AG10803 (cell line): ENCODE results near the gene FANCE.
"Not testable (repeated sequence)": the region's sequence is repeated elsewhere in the genome, so short reads cannot be mapped to it uniquely, and the experiment has no call there.

Experiments
- DNase-seq: peaks from one replicate; pipeline ENCODE4 v3.0.0; 2010; ENCODE audit warnings: low read depth
- H3K4me3 ChIP-seq: 2 replicates; pipeline ENCODE4 v1.5.1; 2011; ENCODE audit warnings: mild to moderate bottlenecking, low read length, control low read depth
- TF ChIP-seq, protein P1 (sequence below): conservative IDR thresholded peaks from 2 replicates; pipeline ENCODE4 v1.5.1; 2011; ENCODE audit warnings: mild to moderate bottlenecking, low read length, control low read depth, inconsistent platforms

FANCE gene

DNA sequence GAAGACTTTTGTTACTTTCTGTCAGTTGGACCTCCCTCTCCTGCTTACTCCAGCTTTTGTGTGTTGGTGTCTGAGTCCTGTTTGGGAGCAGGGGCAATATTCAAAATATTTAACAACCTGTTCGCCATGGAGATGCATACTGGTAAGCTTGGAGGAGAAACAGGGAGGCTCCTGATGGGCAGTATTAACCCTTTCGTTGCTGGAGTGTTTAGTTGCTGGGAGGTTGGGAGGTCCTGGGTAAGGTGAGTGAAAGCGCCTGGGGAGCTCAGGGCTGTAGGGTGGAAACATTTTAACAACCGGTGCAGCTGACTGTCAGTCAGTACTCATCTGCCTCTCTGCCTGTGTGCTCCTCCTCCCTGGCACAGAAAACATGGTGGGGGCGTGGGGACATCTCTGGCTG is 56.4 kb downstream of the FANCE start:
- no peak for DNase-seq
- TF ChIP-seq, protein P1, sequence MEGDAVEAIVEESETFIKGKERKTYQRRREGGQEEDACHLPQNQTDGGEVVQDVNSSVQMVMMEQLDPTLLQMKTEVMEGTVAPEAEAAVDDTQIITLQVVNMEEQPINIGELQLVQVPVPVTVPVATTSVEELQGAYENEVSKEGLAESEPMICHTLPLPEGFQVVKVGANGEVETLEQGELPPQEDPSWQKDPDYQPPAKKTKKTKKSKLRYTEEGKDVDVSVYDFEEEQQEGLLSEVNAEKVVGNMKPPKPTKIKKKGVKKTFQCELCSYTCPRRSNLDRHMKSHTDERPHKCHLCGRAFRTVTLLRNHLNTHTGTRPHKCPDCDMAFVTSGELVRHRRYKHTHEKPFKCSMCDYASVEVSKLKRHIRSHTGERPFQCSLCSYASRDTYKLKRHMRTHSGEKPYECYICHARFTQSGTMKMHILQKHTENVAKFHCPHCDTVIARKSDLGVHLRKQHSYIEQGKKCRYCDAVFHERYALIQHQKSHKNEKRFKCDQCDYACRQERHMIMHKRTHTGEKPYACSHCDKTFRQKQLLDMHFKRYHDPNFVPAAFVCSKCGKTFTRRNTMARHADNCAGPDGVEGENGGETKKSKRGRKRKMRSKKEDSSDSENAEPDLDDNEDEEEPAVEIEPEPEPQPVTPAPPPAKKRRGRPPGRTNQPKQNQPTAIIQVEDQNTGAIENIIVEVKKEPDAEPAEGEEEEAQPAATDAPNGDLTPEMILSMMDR, result no peak
- H3K4me3 ChIP-seq, result no peak overlapping the region

DNA sequence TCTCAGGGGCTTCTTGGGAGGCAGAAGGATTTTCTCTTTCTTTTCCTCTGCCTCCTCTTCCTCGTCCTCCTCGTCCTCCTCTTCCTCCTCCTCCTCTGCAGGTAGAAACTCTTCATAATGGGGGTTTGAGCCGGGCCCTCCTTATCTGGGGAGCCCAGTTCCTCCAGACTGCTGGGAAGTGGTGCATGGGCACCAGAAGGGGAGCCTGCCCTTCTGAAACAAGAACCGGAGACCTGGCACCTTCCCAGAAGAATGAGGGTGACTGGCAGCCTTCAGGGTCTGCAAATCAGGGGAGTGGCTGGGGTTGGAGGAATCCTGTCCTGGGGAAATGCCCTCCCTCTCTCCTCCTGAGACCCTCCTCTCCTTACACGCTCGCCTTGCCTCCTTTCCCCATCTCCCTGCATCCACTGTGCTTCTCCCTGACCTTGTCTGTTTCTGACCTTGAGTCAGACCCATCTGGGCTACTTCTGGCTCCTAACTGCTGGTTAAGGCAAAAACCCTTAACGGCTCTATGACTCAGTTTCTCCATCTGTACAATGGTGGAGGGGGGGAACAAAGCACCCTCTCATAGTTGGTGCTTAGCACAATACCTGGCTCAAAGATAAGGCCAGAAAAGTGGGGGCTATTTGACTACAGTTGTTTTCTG is 58.9 kb downstream of the FANCE start:
- no peak for DNase-seq
- H3K4me3 ChIP-seq, result no peak overlapping the region
- TF ChIP-seq, protein P1, result no peak

DNA sequence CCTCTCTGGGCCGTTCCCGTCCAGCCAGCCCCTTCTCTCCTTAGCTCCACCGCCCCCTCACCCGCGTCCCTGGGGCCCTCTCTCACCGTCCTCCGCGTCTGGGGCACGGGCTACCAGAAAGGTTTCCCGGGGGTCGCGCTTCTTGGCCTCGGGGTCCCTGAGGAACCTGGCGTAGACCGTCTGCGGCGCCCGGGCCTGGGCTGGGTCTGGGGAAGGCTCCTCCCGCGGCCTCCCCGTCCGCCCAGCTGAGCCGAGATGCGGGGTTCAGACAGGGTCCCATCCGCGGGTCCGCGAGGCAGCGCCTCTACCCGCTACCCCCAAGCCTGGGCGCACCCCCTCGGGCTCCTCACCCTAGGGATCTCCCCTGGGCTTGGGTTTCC is 59.4 kb downstream of the FANCE start:
- H3K4me3 ChIP-seq, result no peak overlapping the region
- TF ChIP-seq, protein P1, result no peak
- DNase-seq, result no peak

DNA sequence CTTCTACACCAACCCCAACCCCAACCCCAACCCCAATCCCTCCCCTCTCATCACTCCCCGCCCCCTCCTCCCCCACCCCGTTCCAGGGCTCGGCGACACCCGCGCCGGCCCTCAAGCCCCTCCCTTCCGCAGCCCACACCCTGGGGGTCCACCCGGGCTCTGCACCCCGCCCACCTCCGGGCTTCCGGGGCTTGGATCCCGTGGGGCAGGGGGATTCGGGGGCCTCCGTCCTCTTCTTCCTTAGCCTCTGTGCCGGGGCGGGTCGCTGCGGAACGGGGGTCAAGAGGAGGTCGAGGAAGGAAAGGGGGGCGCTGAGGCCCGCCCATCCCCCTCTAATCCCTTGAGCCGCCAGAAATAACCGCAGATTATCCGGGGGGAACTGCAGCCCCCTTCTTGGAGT is 59.9 kb downstream of the FANCE start:
- no peak for DNase-seq
- H3K4me3 ChIP-seq, result no peak overlapping the region
- TF ChIP-seq, protein P1, result no peak

- TF ChIP-seq, protein P1, result no peak
- H3K4me3 ChIP-seq, result no peak within 1 kb of the TSS
- DNase-seq, result no peak
These were observed 60.6 kb downstream of the FANCE start, which contains the start of gene TULP1 for GRCh38 chr6:35512740-35513139. TSS of gene TULP1 (minus strand) at chr6:35512896. CDS start at chr6:35512858, 38 bp downstream.

DNA sequence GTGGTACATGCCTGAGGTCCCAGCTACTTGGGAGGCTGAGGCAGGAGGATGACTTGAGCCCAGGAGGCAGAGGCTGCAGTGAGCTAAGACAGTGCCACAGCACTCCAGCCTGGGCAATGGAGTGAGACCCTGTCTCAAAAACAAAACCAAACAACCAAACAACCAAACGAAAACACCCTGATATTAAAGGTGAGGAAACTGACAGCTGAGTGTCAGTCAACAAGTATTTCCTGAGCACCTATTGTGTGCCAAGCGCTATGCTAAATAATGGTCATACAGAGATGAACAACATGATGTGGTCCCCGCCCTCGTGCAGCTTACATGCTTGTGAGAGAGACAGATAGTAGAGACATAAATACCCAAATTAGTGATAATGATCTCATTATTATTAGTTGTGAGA is 62.4 kb downstream of the FANCE start:
- H3K4me3 ChIP-seq, result no peak overlapping the region
- DNase-seq, result no peak
- TF ChIP-seq, protein P1, result no peak

- not testable (repeated sequence) for DNase-seq, H3K4me3 ChIP-seq
These were observed 63.8 kb downstream of the FANCE start for GRCh38 chr6:35515939-35516338.
